ENCODE results near the gene KRTAP4-5.
"Not testable (repeated sequence)": the region's sequence is repeated elsewhere in the genome, so short reads cannot be mapped to it uniquely, and the experiment has no call there.

Gene KRTAP4-5

DNA sequence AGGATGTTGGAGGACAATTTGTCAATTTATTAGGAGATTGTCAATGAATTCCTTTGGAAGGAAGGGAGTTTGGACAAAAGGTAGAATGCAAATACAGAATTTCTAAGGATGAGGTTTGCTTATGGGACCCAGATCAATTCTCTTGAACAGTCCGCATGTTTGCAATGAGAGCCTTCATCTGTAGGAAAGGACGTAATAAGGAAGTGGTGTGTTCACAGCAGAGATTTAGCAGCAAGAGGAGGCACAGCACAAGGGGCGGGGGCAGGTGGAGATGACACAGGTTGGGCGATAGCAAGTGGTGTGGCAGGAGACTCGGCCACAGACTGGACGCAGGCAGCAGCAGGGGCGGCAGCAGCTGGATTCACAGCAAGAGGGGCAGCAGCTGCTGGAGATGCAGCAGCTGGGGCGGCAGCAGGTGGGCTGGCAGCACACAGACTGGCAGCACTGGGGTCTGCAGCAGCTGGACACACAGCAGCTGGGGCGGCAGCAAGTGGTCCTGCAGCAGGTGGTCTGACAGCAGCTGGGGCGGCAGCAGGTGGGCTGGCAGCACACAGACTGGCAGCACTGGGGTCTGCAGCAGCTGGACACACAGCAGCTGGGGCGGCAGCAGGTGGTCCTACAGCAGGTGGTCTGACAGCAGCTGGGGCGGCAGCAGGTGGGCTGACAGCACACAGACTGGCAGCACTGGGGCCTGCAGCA is 26.2 kb downstream of the KRTAP4-5 start:
- not testable (repeated sequence) for H3K4me3 ChIP-seq (ENCODE audit: low read depth, low read length); H3K4me1 ChIP-seq (ENCODE audit: control insufficient read depth, insufficient read depth, low read length); H3K36me3 ChIP-seq (ENCODE audit: control insufficient read depth, insufficient read depth, low read length); H3K9ac ChIP-seq (ENCODE audit: low read length); H3K9me3 ChIP-seq (ENCODE audit: control insufficient read depth, insufficient read depth, low read depth, low read length); H3K27me3 ChIP-seq (ENCODE audit: control insufficient read depth, insufficient read depth, low read length); H3K27ac ChIP-seq (ENCODE audit: low read depth, low read length)

DNA sequence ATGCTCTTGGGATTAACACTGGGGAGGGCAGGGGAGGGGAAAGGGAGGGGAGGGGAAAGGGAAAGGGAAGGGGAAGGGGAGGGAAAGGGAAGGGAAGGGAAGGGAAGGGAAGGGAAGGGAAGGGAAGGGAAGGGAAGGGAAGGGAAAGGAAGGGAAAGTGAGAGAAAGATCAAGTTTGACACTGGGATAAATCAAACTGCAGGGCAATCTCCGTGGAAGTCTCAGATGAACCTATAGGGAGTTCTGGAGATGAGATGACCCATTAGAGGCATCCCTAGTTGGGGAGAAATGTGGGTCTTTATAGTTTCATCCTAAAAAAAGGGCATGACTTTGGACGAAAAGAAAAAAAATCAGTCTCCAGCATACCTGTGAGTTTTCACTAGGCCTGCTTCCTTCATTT is 27.9 kb downstream of the KRTAP4-5 start:
- Histone ChIP-seq H3K36me3 (ENCODE audit: control insufficient read depth, insufficient read depth, low read length) (no peaks in the 10 kb centered on the region), H3K27ac (ENCODE audit: low read depth, low read length) (no peak overlapping the region), H3K9me3 (ENCODE audit: control insufficient read depth, insufficient read depth, low read depth, low read length) (no peaks in the 10 kb centered on the region), H3K4me1 (ENCODE audit: control insufficient read depth, insufficient read depth, low read length) (no peaks in the 10 kb centered on the region), H3K4me3 (ENCODE audit: low read depth, low read length) (no peak overlapping the region), H3K9ac (ENCODE audit: low read length) (no peak overlapping the region), H3K27me3 (ENCODE audit: control insufficient read depth, insufficient read depth, low read length) (no peaks in the 10 kb centered on the region)

DNA sequence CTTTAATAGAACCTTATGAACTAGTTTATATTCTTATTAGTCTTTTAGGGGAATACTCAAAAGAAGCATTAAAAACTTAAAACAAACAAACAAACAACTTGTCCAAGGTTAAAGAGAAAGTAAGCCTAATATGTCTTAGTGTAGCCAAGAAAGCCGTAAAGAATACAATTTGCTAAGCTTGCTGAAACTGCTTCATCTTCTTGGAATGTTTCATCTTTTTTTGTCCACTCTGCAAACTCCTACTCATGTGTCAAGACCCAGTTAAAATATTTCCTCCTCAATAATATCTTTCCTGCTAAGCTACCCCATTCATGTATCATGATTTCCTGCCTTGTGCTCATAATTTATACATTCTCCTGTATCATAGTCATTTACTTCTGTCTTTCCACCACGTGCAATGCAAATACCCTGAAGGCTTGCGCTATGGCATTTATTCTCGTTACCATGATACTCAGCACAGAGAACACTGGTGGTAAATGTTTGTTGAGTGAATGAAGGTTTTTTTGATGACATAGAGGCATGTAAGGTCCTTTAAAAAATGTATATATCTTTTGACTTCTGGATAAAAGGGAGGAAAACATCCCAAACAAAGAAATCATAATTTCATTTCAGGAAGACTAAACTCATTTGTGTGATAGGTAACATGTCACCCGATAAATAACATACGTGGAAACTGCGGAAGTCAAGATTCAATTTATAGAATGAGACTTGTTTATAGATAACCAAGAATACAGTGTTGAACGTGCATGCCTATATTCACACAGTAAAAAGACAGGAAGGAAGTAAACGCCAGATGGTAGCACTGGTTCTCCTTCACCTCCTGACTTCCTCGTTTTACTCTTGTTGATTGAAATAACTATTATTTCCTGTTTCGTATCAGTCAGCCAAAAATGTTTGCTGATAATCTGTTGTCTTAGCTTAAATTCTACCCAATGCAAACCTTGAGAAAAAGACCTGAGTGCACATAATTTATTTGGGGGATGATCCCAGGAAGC is 29.6 kb downstream of the KRTAP4-5 start:
- H3K9ac ChIP-seq (ENCODE audit: low read length); H3K4me1 ChIP-seq (ENCODE audit: control insufficient read depth, insufficient read depth, low read length); H3K27me3 ChIP-seq (ENCODE audit: control insufficient read depth, insufficient read depth, low read length); H3K9me3 ChIP-seq (ENCODE audit: control insufficient read depth, insufficient read depth, low read depth, low read length); H3K36me3 ChIP-seq (ENCODE audit: control insufficient read depth, insufficient read depth, low read length); H3K4me3 ChIP-seq (ENCODE audit: low read depth, low read length); H3K27ac ChIP-seq (ENCODE audit: low read depth, low read length): not testable (repeated sequence)

DNA sequence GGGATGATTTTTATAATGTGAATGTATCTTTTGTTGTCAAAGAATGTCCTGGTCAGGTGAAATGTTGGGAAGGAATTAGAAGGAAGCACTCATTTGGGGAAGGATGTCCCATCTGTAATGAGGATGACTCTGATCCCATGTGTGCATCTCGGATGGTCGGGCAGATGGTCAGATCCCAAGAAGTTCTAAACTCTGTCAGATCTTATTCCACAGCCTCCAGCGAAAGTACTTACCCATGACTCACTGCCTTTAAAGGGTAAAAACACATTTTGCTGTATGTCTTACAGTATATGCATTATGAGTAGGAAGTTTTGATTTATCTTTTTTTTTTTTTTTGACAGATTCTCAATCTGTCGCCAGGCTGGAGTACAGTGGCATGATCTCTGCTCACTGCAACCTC is 30.9 kb downstream of the KRTAP4-5 start:
- no peaks in the 10 kb centered on the region for H3K4me1 ChIP-seq (ENCODE audit: control insufficient read depth, insufficient read depth, low read length)
- no peak overlapping the region for H3K9ac ChIP-seq (ENCODE audit: low read length)
- no peaks in the 10 kb centered on the region for H3K27me3 ChIP-seq (ENCODE audit: control insufficient read depth, insufficient read depth, low read length)
- H3K36me3 ChIP-seq (ENCODE audit: control insufficient read depth, insufficient read depth, low read length) = no peaks in the 10 kb centered on the region
- no peak overlapping the region for H3K27ac ChIP-seq (ENCODE audit: low read depth, low read length)
- H3K9me3 ChIP-seq (ENCODE audit: control insufficient read depth, insufficient read depth, low read depth, low read length) = peaks cover 8% of the 10 kb centered on the region
- no peak overlapping the region for H3K4me3 ChIP-seq (ENCODE audit: low read depth, low read length)

DNA sequence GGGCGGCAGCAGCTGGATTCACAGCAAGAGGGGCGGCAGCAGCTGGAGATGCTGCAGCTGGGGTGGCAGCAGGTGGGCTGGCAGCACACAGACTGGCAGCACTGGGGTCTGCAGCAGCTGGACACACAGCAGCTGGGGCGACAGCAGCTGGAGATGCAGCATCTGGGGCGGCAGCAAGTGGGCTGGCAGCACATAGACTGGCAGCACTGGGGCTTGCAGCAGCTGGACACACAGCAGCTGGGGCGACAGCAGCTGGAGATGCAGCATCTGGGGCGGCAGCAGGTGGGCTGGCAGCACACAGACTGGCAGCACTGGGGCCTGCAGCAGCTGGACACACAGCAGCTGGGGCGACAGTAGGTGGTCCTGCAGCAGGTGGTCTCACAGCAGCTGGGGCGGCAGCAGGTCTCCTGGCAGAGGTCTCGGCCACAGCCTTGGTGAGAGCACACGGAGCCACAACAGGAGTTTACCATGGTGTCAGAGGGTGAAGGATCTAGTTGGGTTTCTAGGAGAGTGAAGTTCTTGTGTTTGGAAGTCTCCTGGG is 31.7 kb downstream of the KRTAP4-5 start, which contains the start of gene KRTAP4-11:
KRTAP4-11 (minus strand) TSS at position 528 of the 541 bp plus-strand sequence; CDS start at position 470, 58 bp downstream.
- peaks cover 12% of the 10 kb centered on the region for H3K9me3 ChIP-seq (ENCODE audit: control insufficient read depth, insufficient read depth, low read depth, low read length)
- H3K4me3 ChIP-seq (ENCODE audit: low read depth, low read length); H3K27me3 ChIP-seq (ENCODE audit: control insufficient read depth, insufficient read depth, low read length); H3K4me1 ChIP-seq (ENCODE audit: control insufficient read depth, insufficient read depth, low read length); H3K36me3 ChIP-seq (ENCODE audit: control insufficient read depth, insufficient read depth, low read length); H3K9ac ChIP-seq (ENCODE audit: low read length); H3K27ac ChIP-seq (ENCODE audit: low read depth, low read length): not testable (repeated sequence)

DNA sequence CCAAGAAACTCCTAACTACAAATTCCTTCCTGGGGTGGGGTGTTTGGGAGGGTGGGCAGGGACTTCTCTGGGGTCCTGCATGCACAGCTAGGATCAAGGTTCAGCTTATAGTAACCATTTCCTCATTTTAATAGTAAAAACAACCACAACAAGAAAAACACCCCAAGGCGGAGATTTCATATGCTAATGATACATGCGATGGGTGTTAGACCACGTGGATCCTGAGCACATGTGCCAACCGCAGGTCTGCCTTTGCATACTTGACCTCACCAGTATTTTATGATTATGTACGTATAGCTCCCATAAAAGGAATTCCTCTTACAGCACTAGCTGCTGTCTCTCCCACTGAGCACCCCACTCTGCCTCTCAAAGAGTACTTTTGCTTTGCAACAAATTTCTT is 33.3 kb downstream of the KRTAP4-5 start:
- Histone ChIP-seq H3K9me3 (ENCODE audit: control insufficient read depth, insufficient read depth, low read depth, low read length) (peaks cover 22% of the 10 kb centered on the region), H3K27ac (ENCODE audit: low read depth, low read length) (no peak overlapping the region), H3K9ac (ENCODE audit: low read length) (no peak overlapping the region), H3K4me1 (ENCODE audit: control insufficient read depth, insufficient read depth, low read length) (no peaks in the 10 kb centered on the region), H3K27me3 (ENCODE audit: control insufficient read depth, insufficient read depth, low read length) (no peaks in the 10 kb centered on the region), H3K4me3 (ENCODE audit: low read depth, low read length) (no peak overlapping the region), H3K36me3 (ENCODE audit: control insufficient read depth, insufficient read depth, low read length) (no peaks in the 10 kb centered on the region)

DNA sequence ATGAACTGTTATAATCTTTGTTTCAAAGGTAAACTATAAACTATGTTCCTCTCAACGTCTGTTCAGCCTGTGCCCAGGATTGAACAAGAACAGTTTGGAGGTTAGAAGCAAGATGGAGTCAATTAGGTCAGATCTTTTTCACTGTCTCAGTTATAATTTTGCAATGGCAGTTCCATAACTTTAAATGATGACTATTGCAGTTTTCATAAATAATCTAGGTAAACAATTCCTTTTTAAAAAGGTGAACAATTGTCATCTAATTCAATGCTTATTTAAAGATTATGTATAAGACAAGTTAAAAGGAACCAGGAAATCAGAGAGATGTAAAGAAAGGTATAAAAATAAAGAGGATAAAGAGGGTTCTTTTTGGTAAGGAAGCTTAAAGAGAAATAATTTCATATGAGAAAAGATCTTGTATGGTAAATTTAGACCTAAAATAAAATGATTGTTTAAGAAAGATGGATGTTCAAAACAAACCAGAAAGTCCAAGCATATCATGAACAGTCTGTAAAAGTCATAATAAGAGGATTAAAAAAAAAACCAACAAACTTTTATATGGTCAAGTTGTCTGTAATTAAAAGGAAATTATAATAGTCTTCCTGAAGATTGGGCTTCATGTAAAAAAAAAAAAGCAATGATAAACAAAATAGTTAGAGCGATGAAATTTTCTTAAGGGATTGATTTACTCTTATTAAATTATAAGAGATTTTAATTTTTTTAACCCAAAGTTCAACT is 38.3 kb downstream of the KRTAP4-5 start:
- Histone ChIP-seq H3K27ac (ENCODE audit: low read depth, low read length) (no peak overlapping the region), H3K4me3 (ENCODE audit: low read depth, low read length) (no peak overlapping the region), H3K27me3 (ENCODE audit: control insufficient read depth, insufficient read depth, low read length) (no peaks in the 10 kb centered on the region)

DNA sequence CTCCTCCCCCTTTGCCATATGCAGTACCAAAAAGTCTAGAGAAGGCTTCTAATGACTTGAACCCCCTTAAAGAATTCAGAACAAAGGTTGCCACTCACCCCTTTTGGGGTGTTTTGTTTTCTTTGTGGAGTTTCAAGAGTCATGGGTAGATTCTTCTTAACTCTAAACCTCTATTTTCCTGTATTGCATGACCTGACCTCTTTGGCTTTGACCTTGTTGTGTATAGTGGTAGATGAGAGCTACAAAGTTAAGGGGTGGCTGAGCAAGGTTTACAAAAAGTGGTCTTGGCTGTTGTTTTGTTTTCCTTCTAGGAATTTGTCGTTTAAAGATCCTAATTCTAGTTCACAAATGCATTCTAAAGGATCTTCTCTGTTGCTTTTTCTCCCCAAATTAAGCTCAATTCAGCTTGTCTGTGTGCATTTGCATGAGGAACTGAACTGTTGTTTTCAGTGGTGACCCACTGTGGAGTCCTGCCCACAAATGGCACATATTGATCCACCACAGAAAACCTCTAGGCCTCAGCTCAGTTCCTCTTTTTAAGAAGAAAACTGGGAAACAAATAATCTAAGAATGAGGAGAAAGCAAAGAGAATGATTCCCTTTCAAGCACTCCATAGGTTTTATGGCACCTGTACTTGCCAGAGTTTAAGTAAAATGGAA is 40.8 kb downstream of the KRTAP4-5 start:
- not testable (repeated sequence) for H3K9ac ChIP-seq (ENCODE audit: low read length); H3K4me3 ChIP-seq (ENCODE audit: low read depth, low read length); H3K4me1 ChIP-seq (ENCODE audit: control insufficient read depth, insufficient read depth, low read length); H3K27me3 ChIP-seq (ENCODE audit: control insufficient read depth, insufficient read depth, low read length); H3K27ac ChIP-seq (ENCODE audit: low read depth, low read length); H3K36me3 ChIP-seq (ENCODE audit: control insufficient read depth, insufficient read depth, low read length)
- H3K9me3 ChIP-seq (ENCODE audit: control insufficient read depth, insufficient read depth, low read depth, low read length) = peaks cover 20% of the 10 kb centered on the region

More for the DNA sequence above, 38.3 kb downstream of the KRTAP4-5 start:
- peaks cover 8% of the 10 kb centered on the region; the same call in 1 of the 2 replicates for H3K4me1 ChIP-seq (ENCODE audit: control insufficient read depth, insufficient read depth, low read length)
- H3K9me3 ChIP-seq (ENCODE audit: control insufficient read depth, insufficient read depth, low read depth, low read length) = peaks cover 27% of the 10 kb centered on the region
- no peak overlapping the region for H3K9ac ChIP-seq (ENCODE audit: low read length)
- no peaks in the 10 kb centered on the region for H3K36me3 ChIP-seq (ENCODE audit: control insufficient read depth, insufficient read depth, low read length)

DNA sequence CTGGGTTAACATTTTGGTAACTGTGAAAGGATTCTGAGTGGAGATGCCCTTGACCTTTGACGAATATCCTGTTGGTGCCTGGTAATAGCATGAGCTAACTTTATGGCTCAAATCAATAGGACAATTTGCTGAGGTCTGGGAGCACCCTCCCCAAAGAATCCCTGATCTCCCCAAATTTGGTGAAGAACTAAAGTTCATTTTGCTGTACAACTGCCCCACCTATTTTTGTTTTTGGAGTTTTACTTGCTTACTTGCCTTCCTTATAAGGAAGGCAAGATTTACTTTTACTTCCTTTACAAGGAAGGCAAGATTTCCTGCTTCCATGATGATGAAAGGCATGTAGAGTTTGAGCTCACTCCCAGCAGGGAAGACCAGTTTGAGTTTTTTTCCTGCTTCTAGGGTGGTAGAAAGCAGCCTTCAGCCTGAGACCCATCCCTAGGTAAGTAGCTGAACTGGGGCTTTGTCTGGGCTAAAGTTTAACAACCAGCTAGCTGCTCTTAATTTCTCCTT is 41.6 kb downstream of the KRTAP4-5 start:
- Histone ChIP-seq H3K4me3 (ENCODE audit: low read depth, low read length) (no peak overlapping the region), H3K9ac (ENCODE audit: low read length) (no peak overlapping the region), H3K9me3 (ENCODE audit: control insufficient read depth, insufficient read depth, low read depth, low read length) (peaks cover 16% of the 10 kb centered on the region), H3K27ac (ENCODE audit: low read depth, low read length) (no peak overlapping the region), H3K36me3 (ENCODE audit: control insufficient read depth, insufficient read depth, low read length) (no peaks in the 10 kb centered on the region), H3K27me3 (ENCODE audit: control insufficient read depth, insufficient read depth, low read length) (no peaks in the 10 kb centered on the region), H3K4me1 (ENCODE audit: control insufficient read depth, insufficient read depth, low read length) (peaks cover 8% of the 10 kb centered on the region; the same call in 1 of the 2 replicates)

DNA sequence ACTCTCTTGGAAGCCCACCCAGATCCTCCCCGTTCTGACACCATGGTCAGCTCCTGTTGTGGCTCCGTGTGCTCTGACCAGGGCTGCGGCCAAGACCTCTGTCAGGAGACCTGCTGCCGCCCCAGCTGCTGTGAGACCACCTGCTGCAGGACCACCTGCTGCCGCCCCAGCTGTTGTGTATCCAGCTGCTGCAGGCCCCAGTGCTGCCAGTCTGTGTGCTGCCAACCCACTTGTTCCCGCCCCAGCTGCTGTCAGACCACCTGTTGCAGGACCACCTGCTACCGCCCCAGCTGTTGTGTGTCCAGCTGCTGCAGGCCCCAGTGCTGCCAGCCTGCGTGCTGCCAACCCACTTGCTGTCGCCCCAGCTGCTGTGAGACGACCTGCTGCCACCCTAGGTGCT is 44.3 kb downstream of the KRTAP4-5 start, which contains the start of gene KRTAP4-9:
KRTAP4-9 (plus strand) TSS at position 43 of the 400 bp plus-strand sequence; CDS start at position 43, 0 bp downstream.
- not testable (repeated sequence) for H3K4me1 ChIP-seq (ENCODE audit: control insufficient read depth, insufficient read depth, low read length); H3K27ac ChIP-seq (ENCODE audit: low read depth, low read length); H3K9ac ChIP-seq (ENCODE audit: low read length); H3K36me3 ChIP-seq (ENCODE audit: control insufficient read depth, insufficient read depth, low read length); H3K9me3 ChIP-seq (ENCODE audit: control insufficient read depth, insufficient read depth, low read depth, low read length); H3K27me3 ChIP-seq (ENCODE audit: control insufficient read depth, insufficient read depth, low read length); H3K4me3 ChIP-seq (ENCODE audit: low read depth, low read length)
